Measurements from ENCODE around the gene ANKRD63. TPM values are rescaled to one million over a fixed set of nuclear protein-coding genes. Genes with fewer than 3 reads are reported as not detected.
A peak's percentile ranks its signal among the peaks of the same experiment; 100 is the strongest.

ANKRD63 gene
- total RNA-seq, 2 donors from 2014 or later: 0.44 to 1.3 TPM

- peaks cover 0 to 90% of the 10 kb centered on the region in 2 donors for H3K4me1 ChIP-seq
- peak overlapping the region; percentile 77 to 93 for H3K27ac ChIP-seq
- TF ChIP-seq CTCF (IDR thresholded peaks at IDR 0.05): no peak
- no peak for DNase-seq (ENCODE audit: low spot score)
- no peaks in the 10 kb centered on the region for H3K27me3 ChIP-seq
- H3K4me3 ChIP-seq: no peak overlapping the region
- peaks cover under 1% of the 10 kb centered on the region for H3K36me3 ChIP-seq
- no peaks in the 10 kb centered on the region for H3K9me3 ChIP-seq
Measured at GRCh38 chr15:40329804-40330203, 46.9 kb upstream of the ANKRD63 start.

DNA sequence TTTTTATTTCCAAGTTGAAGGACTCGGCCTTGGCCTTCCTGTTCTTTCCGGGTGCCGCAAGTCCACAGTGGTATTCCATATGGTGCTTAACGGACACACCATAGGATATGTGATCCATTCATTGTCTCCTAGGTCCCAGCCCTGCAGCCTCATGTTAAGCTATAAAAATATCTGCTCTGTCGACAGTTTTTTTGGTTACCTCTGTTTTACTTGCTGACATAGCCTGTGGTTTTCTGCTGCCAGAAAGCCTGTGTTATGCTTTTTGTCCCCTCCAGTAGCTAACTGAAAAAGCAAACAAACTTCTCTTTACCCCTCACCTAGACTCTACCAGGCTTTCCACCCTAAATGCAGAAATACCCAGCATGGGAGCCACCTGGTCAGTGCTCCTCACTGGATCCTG lies 45.9 kb upstream of the ANKRD63 start:
- Histone ChIP-seq H3K27ac (peak overlapping the region; percentile 24 to 93), H3K9me3 (no peaks in the 10 kb centered on the region), H3K4me1 (peaks cover 0 to 84% of the 10 kb centered on the region in 2 donors), H3K4me3 (no peak overlapping the region), H3K36me3 (no peaks in the 10 kb centered on the region), H3K27me3 (no peaks in the 10 kb centered on the region)
- no peak for TF ChIP-seq CTCF (IDR thresholded peaks at IDR 0.05)
- no peak for DNase-seq (ENCODE audit: low spot score)

DNA sequence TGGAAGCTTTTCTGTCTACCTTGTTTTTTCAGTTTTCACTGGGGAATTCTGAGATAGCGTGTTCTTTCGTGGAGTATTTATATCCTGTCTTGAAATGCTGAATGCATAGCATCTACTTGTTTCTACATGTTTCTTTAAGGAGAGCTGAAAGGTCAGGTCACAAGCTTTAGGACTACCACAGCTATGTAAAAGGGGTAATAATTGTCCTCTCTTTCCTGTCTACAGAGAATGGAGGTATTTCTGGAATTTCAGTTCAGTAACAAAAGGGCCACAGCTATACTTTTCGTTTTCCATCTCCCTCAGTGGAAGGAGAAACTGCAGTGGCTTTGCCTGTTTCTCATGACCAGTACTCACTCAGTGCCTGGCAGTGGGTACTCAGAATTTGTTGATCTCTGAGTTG lies 45.3 kb upstream of the ANKRD63 start:
- Histone ChIP-seq H3K36me3 (no peaks in the 10 kb centered on the region), H3K9me3 (no peaks in the 10 kb centered on the region), H3K4me3 (no peak overlapping the region), H3K27ac (peak overlapping the region; percentile 24 to 93), H3K4me1 (peaks cover 0 to 80% of the 10 kb centered on the region in 2 donors), H3K27me3 (no peaks in the 10 kb centered on the region)
- no peak for TF ChIP-seq CTCF (IDR thresholded peaks at IDR 0.05)
- no peak for DNase-seq (ENCODE audit: low spot score)

- Histone ChIP-seq H3K27me3 (no peaks in the 10 kb centered on the region), H3K27ac (peak overlapping the region; percentile 13 to 93), H3K4me1 (peaks cover 0 to 86% of the 10 kb centered on the region in 2 donors), H3K36me3 (no peaks in the 10 kb centered on the region), H3K9me3 (no peaks in the 10 kb centered on the region), H3K4me3 (no peak overlapping the region)
- DNase-seq (ENCODE audit: low spot score): no peak
- no peak for TF ChIP-seq CTCF (IDR thresholded peaks at IDR 0.05)
Measured at GRCh38 chr15:40327457-40327856, 44.6 kb upstream of the ANKRD63 start.

DNA sequence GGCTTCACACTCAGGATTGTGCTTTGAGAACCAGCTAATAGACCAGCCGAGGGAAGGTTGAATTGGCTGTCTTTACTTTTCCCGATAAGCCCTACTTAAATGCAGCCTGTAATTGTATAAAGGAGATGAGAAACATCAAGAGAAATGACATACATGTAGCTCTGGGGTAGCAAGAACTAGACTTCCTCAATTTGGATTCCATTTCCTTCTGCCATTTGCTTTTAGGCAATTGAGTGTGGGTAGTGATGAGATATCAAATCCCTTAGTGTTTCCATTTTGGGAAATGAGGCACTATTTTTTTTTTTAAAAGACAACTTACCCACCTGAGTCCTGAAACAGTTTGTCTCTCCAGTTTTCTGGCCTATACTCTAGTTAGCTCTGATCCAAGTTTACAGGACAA lies 42.8 kb upstream of the ANKRD63 start:
- peaks cover 0 to 74% of the 10 kb centered on the region in 2 donors for H3K4me1 ChIP-seq

More for the DNA sequence above, 42.8 kb upstream of the ANKRD63 start:
- peak overlapping the region; percentile 85 to 90 for H3K4me3 ChIP-seq
- H3K27ac ChIP-seq: peak overlapping the region; percentile 90 to 93
- no peaks in the 10 kb centered on the region for H3K9me3 ChIP-seq
- DNase-seq (ENCODE audit: low spot score): no peak
- no peaks in the 10 kb centered on the region for H3K36me3 ChIP-seq
- TF ChIP-seq CTCF (IDR thresholded peaks at IDR 0.05): no peak
- no peaks in the 10 kb centered on the region for H3K27me3 ChIP-seq

Measured in right atrium auricular region (tissue), 2 donors.